Calu3 (cell line): Measurements from ENCODE around the gene ADCY5. TPM values are rescaled to one million over a fixed set of nuclear protein-coding genes. Genes with fewer than 3 reads are reported as not detected.

Experiments used
- BruUV-seq: library from RNA; stranded (reverse); fragments of 400-500 nt; replicated peaks from 2 replicates; lab custom pipeline; 2021; lab: Mats Ljungman, UMichigan
- CTCF ChIA-PET: fragments of 300-600 bp; sonication (Branson Sonifier 250); formaldehyde crosslinking; loops from one replicate; lab custom pipeline; 2022; ENCODE audit warnings: antibody characterized with exemption; lab: Charles Lee
- DNase-seq: peaks from one replicate; pipeline ENCODE4 v3.0.0; 2022
- H3K27ac Mint-ChIP-seq: one replicate; pipeline ENCODE4 v1.8.0; 2022; ENCODE audit warnings: mixed read lengths; ENCODE audit not compliant: unreplicated experiment
- H3K27me3 Mint-ChIP-seq: one replicate; pipeline ENCODE4 v1.8.0; 2022; ENCODE audit warnings: mixed read lengths; ENCODE audit not compliant: unreplicated experiment
- H3K36me3 Mint-ChIP-seq: one replicate; pipeline ENCODE4 v1.8.0; 2022; ENCODE audit warnings: mild to moderate bottlenecking, moderate library complexity, mixed read lengths; ENCODE audit not compliant: insufficient read depth, unreplicated experiment
- H3K4me1 Mint-ChIP-seq: one replicate; pipeline ENCODE4 v1.8.0; 2022; ENCODE audit warnings: mild to moderate bottlenecking, low read depth, mixed read lengths; ENCODE audit not compliant: unreplicated experiment
- H3K4me3 Mint-ChIP-seq: one replicate; pipeline ENCODE4 v1.8.0; 2022; ENCODE audit warnings: mild to moderate bottlenecking, low read depth, moderate library complexity, mixed read lengths; ENCODE audit not compliant: unreplicated experiment
- H3K9me3 Mint-ChIP-seq: one replicate; pipeline ENCODE4 v1.8.0; 2022; ENCODE audit warnings: low read depth, mixed read lengths; ENCODE audit not compliant: unreplicated experiment
- CTCF ChIP-seq: fragments of 200-600 bp; IDR thresholded peaks from one replicate; pipeline ENCODE4 v1.8.0; 2022; ENCODE audit warnings: antibody characterized with exemption; ENCODE audit not compliant: unreplicated experiment
- intact Hi-C: fragments of 100-400 bp; cut with micrococcal nuclease; formaldehyde crosslinking; loops from one replicate; pipeline ENCODE4 v1.10.0; 2022; ENCODE audit not compliant: unreplicated experiment
- total RNA-seq: library from RNA; stranded (reverse); gene quantifications from 2 replicates; pipeline ENCODE4 v1.2.3, GENCODE V29; 2022

The ADCY5 gene
- total RNA-seq, 1 experiment from 2014 or later, result 2.5 TPM

- intact Hi-C loops, result no loop called here
- DNase-seq, result no peak
- H3K36me3 Mint-ChIP-seq, result peaks cover 10% of the 10 kb centered on the region
- no peaks in the 10 kb centered on the region for H3K9me3 Mint-ChIP-seq
- CTCF ChIA-PET, result no interaction called here
- no TSS peak for BruUV-seq
- no peak for TF ChIP-seq CTCF
- H3K27me3 Mint-ChIP-seq, result peaks cover 71% of the 10 kb centered on the region
- H3K27ac Mint-ChIP-seq, result no peak overlapping the region
- no peak overlapping the region for H3K4me3 Mint-ChIP-seq
- peaks cover 7% of the 10 kb centered on the region for H3K4me1 Mint-ChIP-seq
Observed at GRCh38 chr3:123451186-123451585, 2.3 kb upstream of the ADCY5 start.

- Mint-ChIP-seq H3K9me3 (no peaks in the 10 kb centered on the region), H3K4me3 (peak overlapping the region; percentile 68)
- BruUV-seq, result no TSS peak
Observed at GRCh38 chr3:123449997-123450604, 1.2 kb upstream of the ADCY5 start.

GRCh38 chr3:123449102-123449996 lies 459 bp upstream of the ADCY5 start:
- H3K4me1 Mint-ChIP-seq, result peaks cover 7% of the 10 kb centered on the region

More at GRCh38 chr3:123449997-123450604, 1.2 kb upstream of the ADCY5 start:
- no peak for DNase-seq
- Mint-ChIP-seq H3K4me1 (peaks cover 7% of the 10 kb centered on the region), H3K36me3 (peaks cover 10% of the 10 kb centered on the region), H3K27ac (no peak overlapping the region), H3K27me3 (peaks cover 71% of the 10 kb centered on the region)
- intact Hi-C loops, result no loop called here
- CTCF ChIA-PET, result interaction anchor here (0.6 kb wide), 4 partner anchors 40 to 1936 kb away, joined by 3 to 8 read pairs (median 4); no protein-coding TSS in a partner anchor
- no peak for TF ChIP-seq CTCF

More at GRCh38 chr3:123449102-123449996, 459 bp upstream of the ADCY5 start:
- no peak for TF ChIP-seq CTCF
- H3K36me3 Mint-ChIP-seq, result peaks cover 10% of the 10 kb centered on the region
- peak; percentile 29 for DNase-seq
- H3K4me3 Mint-ChIP-seq, result peak overlapping the region; percentile 68
- CTCF ChIA-PET, result interaction anchor here (0.6 to 1.1 kb wide), 3 partner anchors 40 to 983 kb away, joined by 3 to 6 read pairs (median 3); no protein-coding TSS in a partner anchor
- peaks cover 71% of the 10 kb centered on the region for H3K27me3 Mint-ChIP-seq
- BruUV-seq, result no TSS peak
- no peak overlapping the region for H3K27ac Mint-ChIP-seq
- intact Hi-C loops, result no loop called here
- no peaks in the 10 kb centered on the region for H3K9me3 Mint-ChIP-seq
